H1 (cell line): ENCODE results near the gene LTBP1.

Experiments
- BRCA1 ChIP-seq: IDR thresholded peaks from 2 replicates; pipeline ENCODE4 v1.6.1; 2012; ENCODE audit warnings: low read depth, low read length, improper control_type of control experiment
- CHD2 ChIP-seq: IDR thresholded peaks from 2 replicates; pipeline ENCODE4 v1.6.1; 2012; ENCODE audit warnings: low read length, improper control_type of control experiment
- CREB1 ChIP-seq: IDR thresholded peaks from 2 replicates; pipeline ENCODE4 v1.6.1; 2012; ENCODE audit warnings: inconsistent platforms
- CTCF ChIP-seq, 3 experiments: IDR thresholded peaks; 1 replicate in 2 of 3; 2 replicates in 1 of 3; pipeline versions ENCODE4 v1.5.1 to v1.6.1; 2011; ENCODE audit warnings: low read length in 3 of 3, mild to moderate bottlenecking in 3 of 3, inconsistent platforms in 2 of 3, low read depth in 1 of 3, moderate library complexity in 1 of 3; ENCODE audit not compliant: insufficient read depth in 1 of 3; ENCODE audit errors: control extremely low read depth in 1 of 3
- POLR2A ChIP-seq, 2 experiments: IDR thresholded peaks; 1 replicate in 1 of 2; 2 replicates in 1 of 2; pipeline ENCODE4 v1.6.1; 2011; ENCODE audit warnings: low read depth in 2 of 2, low read length in 2 of 2, mild to moderate bottlenecking in 2 of 2; ENCODE audit errors: control extremely low read depth in 1 of 2
- POLR2AphosphoS5 ChIP-seq: IDR thresholded peaks from 2 replicates; pipeline ENCODE4 v1.6.1; 2011; ENCODE audit warnings: low read depth, low read length
- RAD21 ChIP-seq, 2 experiments: IDR thresholded peaks in 1 of 2; conservative IDR thresholded peaks in 1 of 2; 2 replicates each; pipeline ENCODE4 v1.6.1; 2011; ENCODE audit warnings: low read depth in 2 of 2, low read length in 2 of 2, improper control_type of control experiment in 1 of 2, inconsistent platforms in 1 of 2, mild to moderate bottlenecking in 1 of 2, moderate library complexity in 1 of 2
- RBBP5 ChIP-seq: IDR thresholded peaks from 2 replicates; pipeline ENCODE4 v1.7.1; 2012; ENCODE audit warnings: low read depth, mild to moderate bottlenecking, inconsistent platforms, low read length, moderate library complexity, borderline replicate concordance
- TAF1 ChIP-seq: IDR thresholded peaks from 2 replicates; pipeline ENCODE4 v1.6.1; 2011; ENCODE audit warnings: mild to moderate bottlenecking, low read depth, low read length

- no peak for TF ChIP-seq CTCF (IDR thresholded peaks at IDR 0.05; ENCODE audit: control extremely low read depth in 1 of 3, insufficient read depth in 1 of 3, low read depth in 1 of 3, low read length in 3 of 3)
- no peak for TF ChIP-seq POLR2AphosphoS5
- TF ChIP-seq TAF1, result no peak
- no peak for TF ChIP-seq RBBP5
- TF ChIP-seq BRCA1, result no peak
- no peak for TF ChIP-seq POLR2A (IDR thresholded peaks at IDR 0.05; ENCODE audit: control extremely low read depth in 1 of 2, low read depth in 2 of 2, low read length in 2 of 2)
- TF ChIP-seq CREB1, result no peak
- TF ChIP-seq RAD21 (IDR thresholded peaks at IDR 0.05 in 1 of 2, conservative IDR thresholded peaks at IDR 0.05 in 1 of 2; ENCODE audit: low read depth in 2 of 2, low read length in 2 of 2), result no peak
- no peak for TF ChIP-seq CHD2
Measured at GRCh38 chr2:32990556-32990955, 43.8 kb downstream of the LTBP1 start.
